Posterior cingulate gyrus (tissue), 11 donors: ENCODE results near the gene EIF2D.
"Not testable (repeated sequence)": the region's sequence is repeated elsewhere in the genome, so short reads cannot be mapped to it uniquely, and the experiment has no call there.

ENCODE experiments used
- DNase-seq, 10 donors: peaks; one replicate each; pipeline versions ENCODE4 v3.0.0 to v3.0.0-alpha.2; 2020 to 2021; ENCODE audit warnings: mixed read lengths in 3 of 10
- intact Hi-C: fragments of 100-400 bp; cut with DNase I; formaldehyde crosslinking; loops from one replicate; pipeline ENCODE4 v1.15.1; 2023

EIF2D gene, protein sequence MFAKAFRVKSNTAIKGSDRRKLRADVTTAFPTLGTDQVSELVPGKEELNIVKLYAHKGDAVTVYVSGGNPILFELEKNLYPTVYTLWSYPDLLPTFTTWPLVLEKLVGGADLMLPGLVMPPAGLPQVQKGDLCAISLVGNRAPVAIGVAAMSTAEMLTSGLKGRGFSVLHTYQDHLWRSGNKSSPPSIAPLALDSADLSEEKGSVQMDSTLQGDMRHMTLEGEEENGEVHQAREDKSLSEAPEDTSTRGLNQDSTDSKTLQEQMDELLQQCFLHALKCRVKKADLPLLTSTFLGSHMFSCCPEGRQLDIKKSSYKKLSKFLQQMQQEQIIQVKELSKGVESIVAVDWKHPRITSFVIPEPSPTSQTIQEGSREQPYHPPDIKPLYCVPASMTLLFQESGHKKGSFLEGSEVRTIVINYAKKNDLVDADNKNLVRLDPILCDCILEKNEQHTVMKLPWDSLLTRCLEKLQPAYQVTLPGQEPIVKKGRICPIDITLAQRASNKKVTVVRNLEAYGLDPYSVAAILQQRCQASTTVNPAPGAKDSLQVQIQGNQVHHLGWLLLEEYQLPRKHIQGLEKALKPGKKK

DNA sequence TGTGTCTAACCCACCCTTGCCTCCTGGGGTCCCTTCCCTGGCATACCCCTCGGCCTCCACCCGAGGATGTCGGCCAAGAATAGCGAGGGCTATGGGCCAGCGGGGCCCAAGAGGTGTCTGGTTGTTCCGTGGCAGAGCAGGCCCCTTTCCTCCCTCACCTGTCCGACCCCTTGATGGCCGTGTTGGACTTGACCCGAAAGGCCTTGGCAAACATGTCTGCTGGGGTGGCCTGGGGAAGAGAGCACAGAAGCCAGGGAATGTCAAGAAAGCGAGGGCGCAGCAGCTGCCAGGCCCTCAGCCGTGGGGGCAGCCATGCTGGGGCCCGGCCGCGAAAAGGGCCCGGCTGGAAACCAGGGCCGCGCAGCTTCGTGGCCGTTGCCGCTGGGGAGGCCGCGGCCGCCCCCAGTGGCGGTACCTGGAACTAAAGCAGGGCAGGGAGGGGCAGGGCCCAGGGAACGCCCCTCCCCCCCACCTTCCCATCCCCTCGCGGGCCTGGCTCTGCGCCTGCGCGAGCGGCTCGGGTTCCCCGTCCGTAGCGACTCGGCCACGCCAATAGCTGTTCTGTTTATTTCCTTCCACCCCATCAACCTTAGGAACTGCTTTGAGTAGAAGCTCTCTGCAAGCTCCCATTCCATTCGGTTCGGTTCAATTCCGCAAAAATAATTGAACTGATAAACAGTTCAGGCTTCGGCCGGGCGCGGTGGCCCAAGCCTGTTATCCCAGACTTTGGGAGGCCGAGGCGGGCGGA is at the start of gene EIF2D:
Gene EIF2D, minus strand, starts transcription at position 337 of the 748 bp plus-strand sequence. Its CDS starts 123 bp downstream, at position 214.
- intact Hi-C loops, result loop anchor here (5.0 kb wide), 1 partner anchor 60 kb away; no protein-coding TSS in a partner anchor
- DNase-seq, result peak; percentile 89 to 99 (median 94)

GRCh38 chr1:206661161-206661820 is 49.0 kb upstream of the EIF2D start:
- DNase-seq, result no peak
- intact Hi-C loops, result no loop called here

GRCh38 chr1:206660136-206660535 is 47.9 kb upstream of the EIF2D start:
- intact Hi-C loops, result no loop called here
- DNase-seq, result no peak

- intact Hi-C loops, result no loop called here
- DNase-seq, result peak in 1 of 10 donors; percentile 65
Measured at GRCh38 chr1:206658981-206659273, 46.7 kb upstream of the EIF2D start.

GRCh38 chr1:206658264-206658980 is 46.2 kb upstream of the EIF2D start:
- peak in 1 of 10 donors; percentile 35 for DNase-seq
- intact Hi-C loops, result no loop called here

GRCh38 chr1:206657751-206658150 is 45.5 kb upstream of the EIF2D start:
- intact Hi-C loops, result no loop called here
- DNase-seq, result no peak

DNA sequence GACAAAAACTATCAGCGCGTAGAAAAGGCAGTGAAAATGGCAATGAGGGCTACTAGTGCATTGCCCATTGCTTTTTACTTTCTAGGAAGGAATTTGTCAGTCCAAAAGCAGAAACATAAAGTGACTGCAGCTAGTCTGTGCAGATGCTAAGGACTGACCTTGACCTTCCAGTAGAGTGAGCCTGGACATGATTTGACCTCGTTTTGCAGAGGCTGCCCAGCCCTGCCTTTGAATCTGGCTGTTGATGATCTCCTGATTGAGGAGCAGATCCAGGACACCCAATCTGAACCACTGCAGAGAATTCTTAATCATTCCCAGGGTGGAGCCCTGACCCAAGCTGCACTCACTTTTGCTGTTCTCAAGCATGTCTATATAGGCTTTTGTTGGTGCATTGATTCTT is 44.7 kb upstream of the EIF2D start:
- no peak for DNase-seq
- intact Hi-C loops, result no loop called here

DNA sequence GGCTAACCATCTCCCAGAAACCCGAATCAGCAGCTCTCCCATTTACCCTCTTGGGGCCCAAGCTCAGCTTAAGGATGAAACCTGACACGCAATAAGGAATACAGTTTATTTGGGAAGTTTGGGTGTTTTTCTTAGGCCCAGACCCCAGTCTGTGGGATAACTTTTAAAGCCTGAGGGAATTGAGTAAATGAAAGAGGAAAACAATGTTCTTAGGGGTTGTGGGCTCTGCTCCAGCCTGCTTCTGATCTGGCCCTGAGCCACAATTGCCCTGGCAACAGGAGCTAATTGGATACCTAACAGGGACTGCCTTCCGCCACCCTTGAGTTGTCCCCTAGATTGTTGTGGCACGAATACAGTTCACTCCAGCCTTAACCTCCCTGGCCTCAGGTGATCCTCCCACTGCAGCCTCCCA is 43.2 kb upstream of the EIF2D start:
- intact Hi-C loops, result no loop called here

DNA sequence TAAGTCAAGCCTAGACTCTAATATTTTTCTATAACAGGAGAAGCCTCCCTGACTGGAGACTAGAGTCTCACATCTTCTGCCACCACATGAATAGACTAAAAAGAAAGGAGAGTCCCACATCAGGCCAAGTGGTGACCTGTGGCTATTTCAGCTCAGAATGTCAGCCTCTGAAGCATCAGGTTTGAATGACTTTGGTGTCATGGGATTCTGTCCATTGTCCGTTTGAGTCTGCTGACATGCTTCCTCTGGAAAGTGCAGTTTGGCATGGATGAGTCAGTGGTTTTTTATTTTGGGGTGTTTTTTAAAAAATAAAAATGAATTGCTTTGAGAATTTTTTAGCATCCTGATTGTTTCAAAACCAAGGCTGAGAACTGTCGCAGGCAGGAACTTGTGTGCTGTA is 42.6 kb upstream of the EIF2D start:
- DNase-seq, result no peak
- intact Hi-C loops, result no loop called here

More for the DNA sequence above, 43.2 kb upstream of the EIF2D start:
- no peak for DNase-seq

GRCh38 chr1:206653715-206654459 is 41.6 kb upstream of the EIF2D start:
- DNase-seq, result no peak
- intact Hi-C loops, result no loop called here

DNA sequence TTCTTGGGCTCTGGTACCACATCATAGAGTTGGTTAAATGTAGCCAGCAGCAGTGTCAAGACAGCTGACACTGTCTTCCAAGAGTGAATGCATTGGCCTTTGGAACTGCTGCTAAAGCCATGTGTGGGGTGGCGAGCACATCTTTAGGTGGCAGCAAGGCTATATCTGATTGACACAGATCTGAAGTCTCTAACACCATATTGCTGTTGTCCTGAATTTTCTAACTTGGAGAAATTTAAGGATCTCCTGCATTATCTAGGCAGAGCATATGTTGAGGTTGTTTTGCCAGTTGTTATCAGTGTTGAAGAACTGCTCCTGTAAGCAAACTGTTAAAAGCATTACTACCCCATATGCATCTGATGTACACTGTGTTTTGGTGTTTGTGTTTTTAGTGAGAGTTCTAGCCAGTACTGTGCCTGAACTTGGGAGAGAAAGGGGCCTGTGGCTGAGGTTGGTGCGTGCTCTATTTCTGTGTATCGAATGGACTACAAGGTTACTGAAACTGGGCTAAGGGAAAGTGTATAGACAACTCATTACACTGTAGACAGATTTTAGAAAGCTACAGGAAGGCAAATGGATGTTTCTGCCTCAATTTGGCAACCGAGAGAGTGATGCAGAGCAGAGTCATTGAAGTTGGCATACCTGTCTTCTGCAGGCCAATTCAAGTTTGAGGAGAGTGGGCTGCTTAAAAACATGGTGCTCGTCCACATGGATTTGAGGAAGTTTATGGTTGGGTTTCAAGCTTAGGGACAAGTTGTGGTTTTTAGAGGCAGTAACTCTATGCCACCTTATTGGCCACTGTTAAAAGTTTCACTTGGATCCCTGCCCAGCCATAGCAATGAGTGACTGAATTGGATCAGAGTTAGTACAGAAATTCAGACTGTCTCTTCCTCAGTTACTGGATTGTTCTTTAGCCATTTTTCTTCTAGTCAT is 40.0 kb upstream of the EIF2D start:
- intact Hi-C loops, result no loop called here
- DNase-seq, result no peak

DNA sequence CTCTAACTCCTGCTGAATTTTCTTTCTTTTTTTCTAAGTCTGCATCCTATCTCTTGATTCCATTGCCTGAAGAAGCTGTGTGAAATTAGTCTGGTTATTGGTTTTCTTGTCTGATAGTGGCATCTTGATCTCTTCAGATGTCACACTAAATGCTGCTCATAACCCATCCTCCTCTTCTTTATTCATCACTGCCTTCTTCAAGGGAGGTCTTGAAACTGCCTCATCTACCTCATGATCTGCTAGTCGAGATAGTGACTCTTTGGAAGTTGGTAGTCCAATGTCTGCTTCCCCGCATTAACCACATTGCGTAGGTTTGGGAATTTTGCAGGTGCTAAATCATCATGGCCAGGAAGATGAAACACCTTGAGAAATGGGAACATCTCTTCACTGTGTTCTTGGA is 38.7 kb upstream of the EIF2D start:
- intact Hi-C loops, result no loop called here
- DNase-seq, result no peak

DNA sequence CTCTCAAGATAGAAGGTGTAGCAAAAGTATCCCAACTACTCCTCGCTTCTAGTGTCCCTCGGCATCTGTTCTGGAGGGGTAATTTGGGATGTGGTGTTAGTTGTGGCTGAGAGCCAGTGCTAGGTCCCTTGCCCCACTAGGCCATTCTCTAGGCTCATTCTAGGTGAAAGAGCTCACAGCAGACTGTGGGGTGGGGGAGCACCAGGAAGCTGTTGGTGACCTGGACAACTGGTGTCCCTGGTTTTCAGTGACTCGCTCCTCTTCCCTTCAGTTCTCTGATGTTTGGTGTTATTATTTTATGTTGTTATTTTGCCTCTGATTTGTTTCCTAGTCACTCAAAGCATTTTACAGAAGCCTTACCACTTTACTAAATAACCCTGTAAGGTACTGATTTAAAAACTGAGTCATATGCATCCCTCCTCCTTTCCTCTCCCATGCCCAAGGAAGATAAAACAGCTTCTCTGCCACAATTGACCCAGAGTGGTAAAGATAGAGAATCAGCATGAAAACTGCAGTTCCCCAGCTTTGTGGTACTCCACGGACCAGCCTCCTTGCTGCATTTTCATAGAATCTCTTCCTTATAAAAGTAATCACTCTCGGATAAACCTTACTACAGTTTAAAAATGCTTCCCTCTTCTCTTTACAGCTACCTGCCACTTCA is 37.1 kb upstream of the EIF2D start:
- intact Hi-C loops, result no loop called here
- no peak for DNase-seq

- DNase-seq, result no peak
- intact Hi-C loops, result no loop called here
Measured at GRCh38 chr1:206647224-206647623, 35.0 kb upstream of the EIF2D start.

DNA sequence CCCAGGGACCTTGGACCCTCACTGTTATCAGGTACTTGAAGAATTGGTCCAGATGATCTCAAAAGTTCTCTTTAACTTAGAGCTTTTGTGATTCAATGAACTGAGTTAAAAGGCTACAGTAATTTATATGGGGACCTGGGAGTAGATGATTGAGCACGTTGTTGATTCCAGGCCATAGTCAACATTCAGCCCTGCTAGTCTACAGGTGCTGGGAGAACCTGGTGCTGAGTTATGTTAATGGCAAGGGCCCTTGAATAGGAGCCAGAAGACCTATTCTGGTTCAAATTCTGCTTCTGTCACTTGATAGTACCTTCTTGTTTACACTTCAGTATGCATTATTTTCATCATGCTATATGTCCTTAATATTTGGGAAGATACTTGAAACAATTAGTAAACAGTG is 34.2 kb upstream of the EIF2D start:
- intact Hi-C loops, result no loop called here
- DNase-seq, result no peak

- intact Hi-C loops, result no loop called here
- DNase-seq, result no peak
Measured at GRCh38 chr1:206643118-206643698, 30.9 kb upstream of the EIF2D start.

- DNase-seq, intact Hi-C loops: not testable (repeated sequence)
Measured at GRCh38 chr1:206642074-206642473, 29.8 kb upstream of the EIF2D start.

- intact Hi-C loops, result no loop called here
- no peak for DNase-seq
Measured at GRCh38 chr1:206637605-206638004, 25.3 kb upstream of the EIF2D start.
